Mammary epithelial cell (primary cell): ENCODE measurements around the gene PRDM2.
"Not testable (repeated sequence)": the region's sequence is repeated elsewhere in the genome, so short reads cannot be mapped to it uniquely, and the experiment has no call there.

Experiments used
- EZH2 ChIP-seq: IDR thresholded peaks from 2 replicates; pipeline ENCODE4 v1.6.1; 2012; ENCODE audit warnings: low read length, inconsistent platforms, borderline replicate concordance
- TF ChIP-seq, protein P1 (sequence below), 2 donors: IDR thresholded peaks in 1 of 2; conservative IDR thresholded peaks in 1 of 2; 2 replicates each; pipeline ENCODE4 v1.5.1; 2011 to 2012; ENCODE audit warnings: inconsistent platforms in 2 of 2, low read length in 2 of 2, mild to moderate bottlenecking in 2 of 2, control low read depth in 1 of 2, low read depth in 1 of 2; ENCODE audit not compliant: insufficient read depth in 1 of 2; ENCODE audit errors: extremely low read depth in 1 of 2

- TF ChIP-seq, protein P1, sequence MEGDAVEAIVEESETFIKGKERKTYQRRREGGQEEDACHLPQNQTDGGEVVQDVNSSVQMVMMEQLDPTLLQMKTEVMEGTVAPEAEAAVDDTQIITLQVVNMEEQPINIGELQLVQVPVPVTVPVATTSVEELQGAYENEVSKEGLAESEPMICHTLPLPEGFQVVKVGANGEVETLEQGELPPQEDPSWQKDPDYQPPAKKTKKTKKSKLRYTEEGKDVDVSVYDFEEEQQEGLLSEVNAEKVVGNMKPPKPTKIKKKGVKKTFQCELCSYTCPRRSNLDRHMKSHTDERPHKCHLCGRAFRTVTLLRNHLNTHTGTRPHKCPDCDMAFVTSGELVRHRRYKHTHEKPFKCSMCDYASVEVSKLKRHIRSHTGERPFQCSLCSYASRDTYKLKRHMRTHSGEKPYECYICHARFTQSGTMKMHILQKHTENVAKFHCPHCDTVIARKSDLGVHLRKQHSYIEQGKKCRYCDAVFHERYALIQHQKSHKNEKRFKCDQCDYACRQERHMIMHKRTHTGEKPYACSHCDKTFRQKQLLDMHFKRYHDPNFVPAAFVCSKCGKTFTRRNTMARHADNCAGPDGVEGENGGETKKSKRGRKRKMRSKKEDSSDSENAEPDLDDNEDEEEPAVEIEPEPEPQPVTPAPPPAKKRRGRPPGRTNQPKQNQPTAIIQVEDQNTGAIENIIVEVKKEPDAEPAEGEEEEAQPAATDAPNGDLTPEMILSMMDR (conservative IDR thresholded peaks at IDR 0.05 in 1 of 2, IDR thresholded peaks at IDR 0.05 in 1 of 2; ENCODE audit: extremely low read depth in 1 of 2, insufficient read depth in 1 of 2, low read depth in 1 of 2, low read length in 2 of 2) = not testable (repeated sequence)
- TF ChIP-seq EZH2 = not testable (repeated sequence)
Observed at GRCh38 chr1:13680609-13681008, 19.4 kb upstream of the PRDM2 start.
